ENCODE results near the gene MTMR10. TPM values are rescaled to one million over a fixed set of nuclear protein-coding genes. Genes with fewer than 3 reads are reported as not detected.

The MTMR10 gene
- total and polyA plus RNA-seq, 9 donors = 14.1 to 35.8 (median 23.4) TPM

- no peak for DNase-seq
- Histone ChIP-seq H3K27ac (no peak overlapping the region), H3K36me3 (no peaks in the 10 kb centered on the region), H3K4me1 (ENCODE audit: insufficient read depth) (no peaks in the 10 kb centered on the region), H3K9me3 (no peaks in the 10 kb centered on the region), H3K27me3 (no peaks in the 10 kb centered on the region), H3K4me3 (no peak overlapping the region)
- no peak for TF ChIP-seq CTCF (IDR thresholded peaks at IDR 0.05)
- TF ChIP-seq EP300 (IDR thresholded peaks at IDR 0.05) = no peak
- TF ChIP-seq POLR2A (IDR thresholded peaks at IDR 0.05) = no peak
- intact Hi-C loops (cut with DNase I) = no loop called here
- WGBS, 3 donors = 69 to 74% (median 70%) methylated on average over 2 of the region's 2 CpGs
Observed at GRCh38 chr15:31013863-31014607, 22.6 kb upstream of the MTMR10 start.

GRCh38 chr15:31012455-31012854, 21.0 kb upstream of the MTMR10 start:
- intact Hi-C loops (cut with DNase I) = no loop called here

GRCh38 chr15:31010036-31010435, 18.6 kb upstream of the MTMR10 start:
- no peak overlapping the region for H3K4me3 ChIP-seq
- no peaks in the 10 kb centered on the region for H3K27me3 ChIP-seq
- intact Hi-C loops (cut with DNase I) = no loop called here
- no peak overlapping the region for H3K27ac ChIP-seq
- no peaks in the 10 kb centered on the region for H3K36me3 ChIP-seq
- H3K4me1 ChIP-seq (ENCODE audit: insufficient read depth) = no peaks in the 10 kb centered on the region
- no peak for DNase-seq
- no peaks in the 10 kb centered on the region for H3K9me3 ChIP-seq
- 88 to 100% (median 97%) methylated on average over 1 of the region's 1 CpG for WGBS, 3 donors
- TF ChIP-seq POLR2A (IDR thresholded peaks at IDR 0.05) (no peak), EP300 (IDR thresholded peaks at IDR 0.05) (no peak), CTCF (IDR thresholded peaks at IDR 0.05) (no peak)

More at GRCh38 chr15:31012455-31012854, 21.0 kb upstream of the MTMR10 start:
- TF ChIP-seq EP300 (IDR thresholded peaks at IDR 0.05) = no peak
- no peak for TF ChIP-seq POLR2A (IDR thresholded peaks at IDR 0.05)
- TF ChIP-seq CTCF (IDR thresholded peaks at IDR 0.05) = no peak
- Histone ChIP-seq H3K36me3 (no peaks in the 10 kb centered on the region), H3K9me3 (no peaks in the 10 kb centered on the region), H3K27ac (no peak overlapping the region), H3K4me1 (ENCODE audit: insufficient read depth) (no peaks in the 10 kb centered on the region), H3K4me3 (no peak overlapping the region), H3K27me3 (no peaks in the 10 kb centered on the region)
- 87 to 96% (median 92%) methylated on average over 2 of the region's 2 CpGs for WGBS, 3 donors
- DNase-seq = no peak

- 53 to 64% (median 57%) methylated on average over 2 of the region's 2 CpGs for WGBS, 3 donors
- H3K36me3 ChIP-seq = no peaks in the 10 kb centered on the region
- no peak overlapping the region for H3K4me3 ChIP-seq
- no peaks in the 10 kb centered on the region for H3K4me1 ChIP-seq (ENCODE audit: insufficient read depth)
- H3K27me3 ChIP-seq = no peaks in the 10 kb centered on the region
- no peak for TF ChIP-seq CTCF (IDR thresholded peaks at IDR 0.05)
- H3K9me3 ChIP-seq = no peaks in the 10 kb centered on the region
- no peak for DNase-seq
- H3K27ac ChIP-seq = no peak overlapping the region
- intact Hi-C loops (cut with DNase I) = loop anchor here in 1 of 4 donors (10.0 kb wide), 1 partner anchor 79 kb away; no protein-coding TSS in a partner anchor
Observed at GRCh38 chr15:31005660-31006059, 14.2 kb upstream of the MTMR10 start.

Data from ovary (tissue), 9 donors.